ENCODE measurements around the gene SEMA5A. TPM values are rescaled to one million over a fixed set of nuclear protein-coding genes. Genes with fewer than 3 reads are reported as not detected.

SEMA5A gene
- total and polyA plus RNA-seq, 2 of the 8 experiments (the other 6 are each of a cell fraction or from before 2014, with no cell fraction given): 5.3 to 8.9 TPM

DNA sequence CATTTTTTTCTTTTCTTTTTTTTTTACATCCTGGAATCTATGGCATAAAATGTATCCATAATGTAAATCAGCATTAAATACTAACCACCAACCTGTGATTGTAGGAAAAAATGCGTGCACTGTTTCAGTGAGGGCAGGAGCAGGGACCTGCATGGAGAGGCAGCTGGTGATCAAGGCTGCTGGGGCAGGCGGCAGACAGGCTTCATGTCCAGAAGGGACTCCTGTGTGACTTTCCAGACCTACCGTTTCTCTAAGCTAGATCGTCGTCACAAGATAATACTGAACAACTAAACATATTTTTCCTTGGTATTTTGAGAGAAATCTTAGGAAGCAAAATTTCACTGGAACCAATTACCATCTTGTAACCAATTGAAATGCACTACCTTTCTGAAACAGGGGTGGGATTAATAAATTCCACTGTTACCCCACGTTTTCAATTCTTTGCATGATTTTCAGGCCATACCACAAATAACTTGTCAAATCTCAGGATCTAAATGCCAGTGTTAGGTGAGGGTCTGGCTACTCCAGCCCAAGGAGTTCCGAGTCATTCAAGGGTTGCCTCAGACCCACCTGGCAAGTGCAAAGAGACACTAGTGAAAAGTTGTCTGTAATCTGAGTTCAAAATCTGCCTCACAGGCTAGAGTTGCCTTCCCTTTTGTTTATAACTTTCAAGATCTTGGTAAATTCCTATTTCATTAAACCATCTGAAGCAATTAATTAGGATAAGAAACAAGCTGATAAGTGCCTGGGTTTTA lies 198.2 kb downstream of the SEMA5A start (continued):
- no peak for TF ChIP-seq SAP30 (IDR thresholded peaks at IDR 0.05; ENCODE audit: insufficient read depth, insufficient replicate concordance, low read length)

Data from H1 (cell line).